PC-3 (cell line): Measurements from ENCODE around the gene PMEPA1. TPM values are rescaled to one million over a fixed set of nuclear protein-coding genes. Genes with fewer than 3 reads are reported as not detected.

Source experiments
- ATAC-seq: fragments of 200-7000 bp; cut with Tn5 transposase; 2 replicates; pipeline ENCODE4 v1.9.1; 2020; ENCODE audit warnings: mild to moderate bottlenecking, moderate library complexity
- BruUV-seq: library from RNA; stranded (reverse); fragments of 400-500 nt; replicated peaks from 2 replicates; lab custom pipeline; 2021; lab: Mats Ljungman, UMichigan
- CTCF ChIA-PET: fragments of 300-600 bp; sonication (Branson Sonifier 250); formaldehyde crosslinking; loops from one replicate; lab custom pipeline; 2022; ENCODE audit warnings: antibody characterized with exemption; lab: Charles Lee
- POLR2A ChIA-PET: fragments of 300-600 bp; sonication (Branson Sonifier 250); formaldehyde crosslinking; loops from one replicate; lab custom pipeline; 2022; ENCODE audit warnings: antibody characterized with exemption; ENCODE audit not compliant: unreplicated experiment; lab: Charles Lee
- DNase-seq: peaks from one replicate; pipeline ENCODE4 v3.0.0-alpha.2; 2015
- H2AFZ ChIP-seq: fragments of 300-600 bp; sonication (generic); 2 replicates; pipeline ENCODE4 v1.6.0; 2016; ENCODE audit warnings: antibody characterized with exemption, low read length
- H3F3A ChIP-seq: fragments of 300-600 bp; sonication (generic); one replicate; pipeline ENCODE4 v1.6.0; 2017; ENCODE audit warnings: antibody characterized with exemption, low read length, control low read depth, mild to moderate bottlenecking; ENCODE audit not compliant: unreplicated experiment
- H3K27ac ChIP-seq: fragments of 300-600 bp; sonication (generic); 2 replicates; pipeline ENCODE4 v1.5.1; 2016; ENCODE audit warnings: mild to moderate bottlenecking, low read length
- H3K27me3 ChIP-seq: fragments of 300-600 bp; sonication (generic); 2 replicates; pipeline ENCODE4 v1.6.1; 2016; ENCODE audit warnings: low read length, mixed read lengths
- H3K36me3 ChIP-seq: fragments of 300-600 bp; sonication (generic); 2 replicates; pipeline ENCODE4 v1.6.1; 2016; ENCODE audit warnings: low read depth, mixed run types, low read length, mixed read lengths
- H3K4me1 ChIP-seq: fragments of 300-600 bp; sonication (generic); 2 replicates; pipeline ENCODE4 v1.5.1; 2016; ENCODE audit warnings: low read length; ENCODE audit not compliant: insufficient read depth
- H3K4me2 ChIP-seq: fragments of 300-600 bp; sonication (generic); 2 replicates; pipeline ENCODE4 v1.6.0; 2016; ENCODE audit warnings: low read length
- H3K4me3 ChIP-seq: fragments of 300-600 bp; sonication (generic); 2 replicates; pipeline ENCODE4 v1.5.1; 2016; ENCODE audit warnings: mild to moderate bottlenecking, low read length, mixed read lengths
- H3K79me2 ChIP-seq: fragments of 300-600 bp; sonication (generic); 2 replicates; pipeline ENCODE4 v1.6.1; 2017; ENCODE audit warnings: low read length, mixed read lengths
- H3K9ac ChIP-seq: fragments of 300-600 bp; sonication (generic); 2 replicates; pipeline ENCODE4 v1.6.0; 2016; ENCODE audit warnings: mild to moderate bottlenecking, low read length
- H3K9me2 ChIP-seq: fragments of 300-600 bp; sonication (generic); replicated peaks from 2 replicates; pipeline ENCODE4 v1.6.1; 2016; ENCODE audit warnings: mixed run types, low read length, mixed read lengths
- H3K9me3 ChIP-seq: fragments of 300-600 bp; sonication (generic); 2 replicates; pipeline ENCODE4 v1.6.1; 2016; ENCODE audit warnings: low read length, mixed read lengths
- H4K20me1 ChIP-seq: fragments of 300-600 bp; sonication (generic); 2 replicates; pipeline ENCODE4 v1.6.1; 2016; ENCODE audit warnings: low read length, mixed read lengths
- CTCF ChIP-seq: fragments of 300-600 bp; sonication (generic); conservative IDR thresholded peaks from 2 replicates; pipeline ENCODE4 v1.5.1; 2017; ENCODE audit warnings: antibody characterized with exemption, low read depth, mild to moderate bottlenecking, low read length
- EZH2 ChIP-seq: fragments of 300-600 bp; sonication (generic); IDR thresholded peaks from one replicate; pipeline ENCODE4 v1.6.1; 2017; ENCODE audit warnings: antibody characterized with exemption, mild to moderate bottlenecking, low read length; ENCODE audit not compliant: unreplicated experiment
- EZH2phosphoT487 ChIP-seq: fragments of 300-600 bp; sonication (generic); IDR thresholded peaks from 2 replicates; pipeline ENCODE4 v1.6.1; 2018; ENCODE audit warnings: mild to moderate bottlenecking, antibody characterized with exemption, low read length, borderline replicate concordance
- intact Hi-C: fragments of 100-400 bp; cut with micrococcal nuclease; formaldehyde crosslinking; loops from 2 replicates; pipeline ENCODE4 v1.9.0; 2023
- total RNA-seq: library from RNA; depleted of rRNA; stranded (reverse); fragments of >200 nt; gene quantifications from 2 replicates; pipeline ENCODE4 v1.2.3, GENCODE V29; 2014

The PMEPA1 gene
- total RNA-seq, 1 experiment from 2014 or later = 21.9 TPM

GRCh38 chr20:57682184-57683101 lies 27.4 kb downstream of the PMEPA1 start:
- H3K27ac ChIP-seq = no peak overlapping the region
- H3K4me2 ChIP-seq = no peak overlapping the region
- no TSS peak for BruUV-seq
- H3K4me3 ChIP-seq = no peak overlapping the region
- peaks cover 100% of the 10 kb centered on the region for H3K79me2 ChIP-seq
- peaks cover 13% of the 10 kb centered on the region; the same call in 1 of the 2 replicates for H4K20me1 ChIP-seq
- peaks cover 22% of the 10 kb centered on the region for H3K4me1 ChIP-seq
- ATAC-seq (no peak), DNase-seq (no peak)
- CTCF ChIA-PET = no interaction called here
- intact Hi-C loops = no loop called here
- no peaks in the 10 kb centered on the region for H3F3A ChIP-seq
- no peak for TF ChIP-seq EZH2
- no peak overlapping the region for H2AFZ ChIP-seq
- H3K9ac ChIP-seq = no peak overlapping the region
- H3K9me3 ChIP-seq = no peaks in the 10 kb centered on the region
- POLR2A ChIA-PET = interaction anchor here (0.7 kb wide), 1 partner anchor 90 kb away, joined by 3 read pairs; no protein-coding TSS in a partner anchor
- no peaks in the 10 kb centered on the region for H3K27me3 ChIP-seq
- H3K9me2 ChIP-seq = no peaks in the 10 kb centered on the region
- peaks cover 9% of the 10 kb centered on the region; the same call in 1 of the 2 replicates for H3K36me3 ChIP-seq

DNA sequence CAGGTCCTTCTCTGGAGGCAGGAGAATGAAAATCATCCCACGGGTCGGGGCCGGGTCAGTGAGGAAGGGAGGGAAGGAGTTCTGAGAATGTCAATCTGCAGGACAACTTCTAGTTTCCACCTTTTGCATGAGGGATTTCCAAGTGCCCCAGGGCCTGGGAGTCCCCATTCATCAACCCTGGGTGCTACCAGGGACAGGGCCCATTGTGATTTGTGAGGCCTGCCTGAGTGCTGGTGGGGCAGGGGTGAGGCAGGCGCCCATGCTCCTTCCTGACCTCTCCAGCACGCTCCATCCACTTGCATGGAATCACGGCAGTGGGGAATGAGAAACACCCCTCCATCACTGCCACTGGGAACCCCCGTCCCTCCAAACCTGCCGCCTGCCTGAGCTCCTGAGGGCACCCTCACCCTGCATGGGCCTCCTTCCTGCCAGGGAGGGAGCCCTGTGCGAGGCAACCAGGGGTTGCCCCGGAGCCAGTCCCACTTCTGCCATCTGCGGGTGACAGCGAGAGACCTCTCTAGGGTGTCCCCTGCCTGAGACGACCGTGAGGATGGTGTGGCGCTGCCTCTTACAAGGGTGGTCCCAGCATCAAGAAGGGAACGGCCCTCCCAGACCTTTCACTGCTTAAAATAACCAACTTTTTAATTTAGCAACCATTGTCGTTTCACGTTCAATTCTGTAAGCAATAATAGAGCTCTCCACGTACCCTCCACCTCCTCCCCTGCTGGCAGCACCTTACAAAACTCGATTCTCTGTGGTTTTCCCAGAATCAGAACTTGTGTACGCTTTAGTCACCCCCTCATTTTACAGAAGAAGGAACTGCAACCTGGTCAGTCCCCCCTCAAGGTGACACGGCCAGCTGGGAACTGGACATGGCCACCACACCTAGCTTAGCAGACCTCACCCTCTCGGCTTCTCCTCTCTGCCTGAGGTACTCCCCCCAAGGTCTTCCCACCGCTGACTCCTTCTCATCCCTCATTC lies 28.6 kb downstream of the PMEPA1 start:
- ATAC-seq = no peak
- ChIA-PET CTCF (no interaction called here), POLR2A (interaction anchor here (0.6 kb wide), 1 partner anchor 41 kb away, joined by 5 read pairs; no protein-coding TSS in a partner anchor)
- BruUV-seq = no TSS peak
- Histone ChIP-seq H3K9me2 (no peaks in the 10 kb centered on the region), H3K4me3 (no peak overlapping the region), H2AFZ (no peak overlapping the region), H3K79me2 (peaks cover 100% of the 10 kb centered on the region), H3K4me2 (no peak overlapping the region), H3K27me3 (no peaks in the 10 kb centered on the region), H3K36me3 (peaks cover 3% of the 10 kb centered on the region; the same call in 1 of the 2 replicates), H3K9ac (no peak overlapping the region), H3K9me3 (no peaks in the 10 kb centered on the region), H3K27ac (no peak overlapping the region), H3K4me1 (peaks cover 10% of the 10 kb centered on the region), H3F3A (no peaks in the 10 kb centered on the region), H4K20me1 (peaks cover 18% of the 10 kb centered on the region; the same call in 1 of the 2 replicates)
- DNase-seq = no peak
- TF ChIP-seq EZH2phosphoT487 = no peak
- no peak for TF ChIP-seq EZH2
- TF ChIP-seq CTCF = no peak
- intact Hi-C loops = no loop called here
